HepG2 (cell line): ENCODE results near the gene SCAMP3. TPM values are rescaled to one million over a fixed set of nuclear protein-coding genes. Genes with fewer than 3 reads are reported as not detected.

Source experiments
- BATF2 ChIP-seq: sonication (generic); formaldehyde crosslinking; IDR thresholded peaks from 2 replicates; pipeline ENCODE4 v1.8.0; 2022; ENCODE audit warnings: mild to moderate bottlenecking, missing genetic modification reagents, moderate library complexity
- CTCF ChIP-seq: sonication (generic); formaldehyde crosslinking; IDR thresholded peaks from 2 replicates; pipeline ENCODE4 v1.5.0; 2020; ENCODE audit warnings: mild to moderate bottlenecking, missing genetic modification reagents, moderate library complexity
- HIC2 ChIP-seq: sonication (generic); formaldehyde crosslinking; IDR thresholded peaks from 2 replicates; pipeline ENCODE4 v1.9.0; 2022; ENCODE audit warnings: low read depth, missing genetic modification reagents
- KDM1A ChIP-seq: IDR thresholded peaks from 2 replicates; pipeline ENCODE4 v1.6.1; 2016; ENCODE audit warnings: missing compliant biosample characterization
- KMT2A ChIP-seq: sonication (generic); formaldehyde crosslinking; IDR thresholded peaks from 2 replicates; pipeline ENCODE4 v1.4.0; 2020; ENCODE audit warnings: missing genetic modification reagents
- MTA1 ChIP-seq: sonication (generic); formaldehyde crosslinking; IDR thresholded peaks from 2 replicates; pipeline ENCODE4 v1.4.0; 2020; ENCODE audit warnings: missing genetic modification reagents, mild to moderate bottlenecking, borderline replicate concordance
- REL ChIP-seq: sonication (generic); formaldehyde crosslinking; conservative IDR thresholded peaks from 2 replicates; pipeline ENCODE4 v1.8.0; 2022; ENCODE audit warnings: mild to moderate bottlenecking, missing genetic modification reagents, moderate library complexity
- SIN3B ChIP-seq: fragments of 150-350 bp; IDR thresholded peaks from 2 replicates; pipeline ENCODE4 v1.6.1; 2014; ENCODE audit warnings: low read length
- TRIM22 ChIP-seq: fragments of 450-650 bp; IDR thresholded peaks from 2 replicates; pipeline ENCODE4 v1.6.1; 2017
- ZBTB40 ChIP-seq, 2 experiments: fragments of 450-650 bp in 1 of 2; sonication (generic) in 1 of 2; formaldehyde crosslinking in 1 of 2; IDR thresholded peaks; 2 replicates each; pipeline versions ENCODE4 v1.6.1 to v1.8.0; 2016 to 2022; ENCODE audit warnings: antibody characterized with exemption in 1 of 2, mild to moderate bottlenecking in 1 of 2, missing genetic modification reagents in 1 of 2
- ZNF512 ChIP-seq: sonication (generic); formaldehyde crosslinking; IDR thresholded peaks from 2 replicates; pipeline ENCODE4 v1.4.0; 2020; ENCODE audit warnings: mild to moderate bottlenecking, missing genetic modification reagents
- polyA plus RNA-seq, 8 experiments: library from polyadenylated mRNA; depleted of rRNA in 3 of 8; stranded (reverse) in 7 of 8; unstranded in 1 of 8; fragments of >200 nt; fragmentation: Illumina TruSeq in 4 of 8; extraction: Trizol in 4 of 8; gene quantifications; 2 replicates each; pipeline versions ENCODE4 v1.2.1 to v1.2.3, GENCODE V29; 2011 to 2016; ENCODE audit warnings: low read depth in 4 of 8, missing spikeins in 1 of 8, mixed read lengths in 1 of 8; ENCODE audit not compliant: insufficient read depth in 1 of 8
- total RNA-seq, 5 experiments: library from RNA; depleted of rRNA; stranded (reverse); fragments of >200 nt; fragmentation: Illumina TruSeq; extraction: Trizol; gene quantifications; 2 replicates each; pipeline ENCODE4 v1.2.3, GENCODE V29; 2016; ENCODE audit warnings: low read depth in 1 of 5

The SCAMP3 gene
- total and polyA plus RNA-seq, 2 of the 13 experiments (the other 11 are each of a cell fraction or from before 2014, with no cell fraction given) = 46.8 to 83.3 TPM

GRCh38 chr1:155300553-155301329 is 38.6 kb upstream of the SCAMP3 start (continued):
- TF ChIP-seq ZBTB40 (IDR thresholded peaks at IDR 0.05) (no peak), ZBTB40 (CRISPR knock-in tag; IDR thresholded peaks at IDR 0.05) (peak; percentile 78), KMT2A (CRISPR knock-in tag) (peak; percentile 68; the same call in 1 of the 2 replicates), ZNF512 (CRISPR knock-in tag) (no peak), BATF2 (CRISPR knock-in tag) (no peak), TRIM22 (no peak), REL (no peak), CTCF (peak; percentile 32), KDM1A (no peak), SIN3B (no peak), HIC2 (peak; percentile 86), MTA1 (peak; percentile 96)
